GM19351 (cell line): ENCODE data around the gene IL36A.

Source experiments
- ATAC-seq: cut with Tn5 transposase; IDR thresholded peaks from one replicate; pipeline ENCODE4 v1.9.1; 2021; ENCODE audit warnings: mild to moderate bottlenecking, moderate library complexity; ENCODE audit not compliant: unreplicated experiment

The IL36A gene

GRCh38 chr2:113005030-113005509 is at the start of gene IL36A:
Gene IL36A (plus strand): TSS chr2:113005459. CDS start chr2:113005872, 413 bp downstream.
- no peak for ATAC-seq

GRCh38 chr2:112957511-112957910 is 47.7 kb upstream of the IL36A start:
- ATAC-seq: no peak

GRCh38 chr2:112958428-112959108 is 46.7 kb upstream of the IL36A start:
- peak; percentile 67 for ATAC-seq

GRCh38 chr2:112959109-112959812 is 46.0 kb upstream of the IL36A start:
- no peak for ATAC-seq

- ATAC-seq: no peak
Measured at GRCh38 chr2:112960230-112960825, 44.9 kb upstream of the IL36A start.

- ATAC-seq: peak; percentile 69
Measured at GRCh38 chr2:112962308-112963175, 42.7 kb upstream of the IL36A start.

GRCh38 chr2:112967023-112967422 is 38.2 kb upstream of the IL36A start:
- ATAC-seq: no peak

GRCh38 chr2:112972423-112973086 is 32.7 kb upstream of the IL36A start:
- ATAC-seq: no peak

GRCh38 chr2:112973156-112973555 is 32.1 kb upstream of the IL36A start:
- no peak for ATAC-seq

GRCh38 chr2:112977559-112978056 is 27.7 kb upstream of the IL36A start, which contains the start of gene IL36G:
Gene IL36G (plus strand): TSS chr2:112978006. CDS start chr2:112978639, 633 bp downstream.
- ATAC-seq: no peak

- no peak for ATAC-seq
Measured at GRCh38 chr2:112979731-112980130, 25.5 kb upstream of the IL36A start.

GRCh38 chr2:112980537-112980936 is 24.7 kb upstream of the IL36A start:
- ATAC-seq: no peak

- ATAC-seq: no peak
Measured at GRCh38 chr2:112985090-112985489, 20.2 kb upstream of the IL36A start.

GRCh38 chr2:112989611-112990010 is 15.6 kb upstream of the IL36A start:
- no peak for ATAC-seq

GRCh38 chr2:112993831-112994230 is 11.4 kb upstream of the IL36A start:
- no peak for ATAC-seq

- no peak for ATAC-seq
Measured at GRCh38 chr2:112994648-112995047, 10.6 kb upstream of the IL36A start.

- no peak for ATAC-seq
Measured at GRCh38 chr2:112995346-112995920, 9.8 kb upstream of the IL36A start.

- ATAC-seq: no peak
Measured at GRCh38 chr2:112996635-112997034, 8.6 kb upstream of the IL36A start.

- ATAC-seq: no peak
Measured at GRCh38 chr2:112997151-112997550, 8.1 kb upstream of the IL36A start.

- ATAC-seq: no peak
Measured at GRCh38 chr2:113000436-113000835, 4.8 kb upstream of the IL36A start.
